Body of pancreas (tissue), 4 donors: ENCODE measurements around the gene ASB2. TPM values are rescaled to one million over a fixed set of nuclear protein-coding genes. Genes with fewer than 3 reads are reported as not detected.

Experiments
- ATAC-seq: fragments of 150-250 bp; one replicate; pipeline ENCODE4 v1.9.1; 2016
- DNase-seq, 4 donors: peaks; one replicate each; pipeline ENCODE4 v3.0.0-alpha.2; 2019
- H3K27ac ChIP-seq, 4 donors: fragments of 200-600 bp; sonication (generic); 1 replicate in 3 of 4; 2 replicates in 1 of 4; pipeline versions ENCODE4 v1.5.1 to v1.6.1; 2016 to 2019; ENCODE audit warnings: mild to moderate bottlenecking in 1 of 4, mixed read lengths in 1 of 4, moderate library complexity in 1 of 4
- H3K27me3 ChIP-seq, 2 donors: fragments of 200-600 bp; sonication (generic); one replicate each; pipeline ENCODE4 v1.6.0; 2016; ENCODE audit warnings: mild to moderate bottlenecking in 1 of 2
- H3K36me3 ChIP-seq, 2 donors: fragments of 200-600 bp; sonication (generic); replicated peaks in 1 of 2; 2 replicates each; pipeline ENCODE4 v1.5.1; 2016; ENCODE audit warnings: low read depth in 2 of 2; ENCODE audit not compliant: insufficient read depth in 1 of 2
- H3K4me1 ChIP-seq: fragments of 200-600 bp; sonication (generic); one replicate; pipeline ENCODE4 v1.6.0; 2016
- H3K4me3 ChIP-seq, 2 donors: fragments of 200-600 bp; sonication (generic); 1 replicate in 1 of 2; 2 replicates in 1 of 2; pipeline ENCODE4 v1.5.1; 2016 to 2019
- H3K9me3 ChIP-seq, 3 donors: fragments of 200-600 bp; sonication (generic); 1 replicate in 2 of 3; 2 replicates in 1 of 3; pipeline ENCODE4 v1.5.1; 2016
- POLR2A ChIP-seq, 3 donors: fragments of 450-650 bp; IDR thresholded peaks; one replicate each; pipeline ENCODE4 v1.6.1; 2016; ENCODE audit warnings: antibody characterized with exemption in 3 of 3, mild to moderate bottlenecking in 2 of 3
- WGBS, 2 donors: methylation state at CpG; one replicate each; pipeline ENCODE4 v1.1.5; 2017; 5-methylcytosine and 5-hydroxymethylcytosine counted together
- intact Hi-C: fragments of 100-400 bp; cut with DNase I; formaldehyde crosslinking; loops from one replicate; pipeline ENCODE4 v1.15.1; 2023
- total RNA-seq, 2 donors: library from RNA; depleted of rRNA; stranded (reverse); fragments of >200 nt; gene quantifications; one replicate each; pipeline ENCODE4 v1.1.0, GENCODE V29; 2016
- TF ChIP-seq, protein P1 (sequence below), 7 experiments: fragments of 450-650 bp in 4 of 7; fragments of 200-600 bp in 3 of 7; sonication (generic) in 3 of 7; IDR thresholded peaks; one replicate each; pipeline ENCODE4 v1.5.1; 2016 to 2019; ENCODE audit warnings: antibody characterized with exemption in 7 of 7

ASB2 gene
- total RNA-seq, 2 donors from 2014 or later, result 0.33 to 7.0 TPM

DNA sequence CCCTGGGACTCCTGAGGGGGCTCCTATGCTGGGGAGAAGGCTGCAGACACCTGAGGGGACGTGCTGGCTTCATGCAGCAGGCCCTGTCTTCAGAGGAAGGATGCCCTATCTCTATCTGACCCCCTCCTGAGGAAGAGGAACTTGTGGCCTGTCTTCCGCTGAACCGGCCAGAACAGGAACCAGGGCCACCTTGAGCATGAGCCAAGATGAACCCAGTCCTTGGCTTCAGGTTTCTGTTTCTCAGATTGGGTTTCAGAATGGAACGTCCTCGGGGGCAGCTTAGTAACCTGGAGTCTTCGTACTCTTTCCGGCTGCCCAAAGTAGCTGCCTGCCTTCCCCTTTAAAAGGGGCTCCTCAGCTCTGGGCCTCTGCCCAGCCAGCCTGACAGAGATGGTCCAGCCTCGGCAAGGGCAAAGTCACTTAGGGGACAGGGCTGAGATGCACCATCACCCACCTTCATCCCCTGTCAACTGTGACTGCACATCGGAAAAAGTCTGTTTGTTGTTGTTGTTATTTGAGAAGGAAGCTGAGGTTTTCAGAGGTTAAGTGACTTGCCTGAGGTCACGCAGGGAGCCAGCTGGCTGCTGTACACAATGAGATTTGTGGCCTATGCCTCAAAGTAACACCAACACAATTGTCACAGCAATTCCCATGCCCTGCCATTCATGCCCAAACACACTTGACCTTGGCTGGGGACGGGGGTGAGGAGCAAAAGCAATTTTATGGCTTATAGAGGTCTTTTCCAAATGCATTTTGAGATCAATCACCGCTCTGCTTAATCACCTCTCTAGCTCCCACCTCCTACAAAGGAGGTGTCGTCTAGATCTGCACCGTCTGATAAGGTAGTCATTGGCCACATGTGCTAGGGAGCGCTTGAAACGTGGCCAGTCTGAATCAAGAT lies 13.4 kb downstream of the ASB2 start:
- WGBS, 2 donors, result 53 to 61% methylated on average over 13 to 16 of the region's 16 CpGs
- H3K9me3 ChIP-seq, result no peaks in the 10 kb centered on the region
- H3K4me1 ChIP-seq, result peaks cover 10% of the 10 kb centered on the region
- intact Hi-C loops, result no loop called here
- no peaks in the 10 kb centered on the region for H3K36me3 ChIP-seq
- H3K4me3 ChIP-seq, result no peak overlapping the region
- H3K27ac ChIP-seq, result no peak overlapping the region
- DNase-seq (peak in 1 of 4 donors; percentile 40), ATAC-seq (no peak)
- TF ChIP-seq, protein P1, sequence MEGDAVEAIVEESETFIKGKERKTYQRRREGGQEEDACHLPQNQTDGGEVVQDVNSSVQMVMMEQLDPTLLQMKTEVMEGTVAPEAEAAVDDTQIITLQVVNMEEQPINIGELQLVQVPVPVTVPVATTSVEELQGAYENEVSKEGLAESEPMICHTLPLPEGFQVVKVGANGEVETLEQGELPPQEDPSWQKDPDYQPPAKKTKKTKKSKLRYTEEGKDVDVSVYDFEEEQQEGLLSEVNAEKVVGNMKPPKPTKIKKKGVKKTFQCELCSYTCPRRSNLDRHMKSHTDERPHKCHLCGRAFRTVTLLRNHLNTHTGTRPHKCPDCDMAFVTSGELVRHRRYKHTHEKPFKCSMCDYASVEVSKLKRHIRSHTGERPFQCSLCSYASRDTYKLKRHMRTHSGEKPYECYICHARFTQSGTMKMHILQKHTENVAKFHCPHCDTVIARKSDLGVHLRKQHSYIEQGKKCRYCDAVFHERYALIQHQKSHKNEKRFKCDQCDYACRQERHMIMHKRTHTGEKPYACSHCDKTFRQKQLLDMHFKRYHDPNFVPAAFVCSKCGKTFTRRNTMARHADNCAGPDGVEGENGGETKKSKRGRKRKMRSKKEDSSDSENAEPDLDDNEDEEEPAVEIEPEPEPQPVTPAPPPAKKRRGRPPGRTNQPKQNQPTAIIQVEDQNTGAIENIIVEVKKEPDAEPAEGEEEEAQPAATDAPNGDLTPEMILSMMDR (IDR thresholded peaks at IDR 0.05), result no peak
- TF ChIP-seq POLR2A (IDR thresholded peaks at IDR 0.05), result no peak
- no peaks in the 10 kb centered on the region for H3K27me3 ChIP-seq

DNA sequence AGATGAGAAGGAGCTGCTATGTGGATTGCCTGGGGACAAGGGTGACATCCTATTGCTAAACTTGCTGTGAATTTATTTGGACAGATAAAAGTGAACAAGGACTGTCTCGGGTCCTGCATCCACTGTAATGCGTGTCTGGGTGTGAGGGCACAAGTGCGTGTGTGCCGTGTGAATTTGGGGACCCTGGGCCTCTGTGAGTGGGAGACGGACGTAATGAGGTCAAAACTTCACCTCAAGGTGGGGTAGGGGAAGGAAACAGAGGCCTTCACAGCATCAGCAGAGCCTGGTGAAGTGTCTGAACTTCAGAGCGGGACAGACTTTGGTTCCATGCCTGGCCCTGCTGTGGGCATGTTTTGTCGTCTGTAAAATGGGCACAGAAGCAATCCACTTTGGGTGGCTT lies 14.8 kb downstream of the ASB2 start:
- Histone ChIP-seq H3K4me3 (no peak overlapping the region), H3K4me1 (peaks cover 10% of the 10 kb centered on the region), H3K27ac (no peak overlapping the region), H3K36me3 (no peaks in the 10 kb centered on the region), H3K27me3 (no peaks in the 10 kb centered on the region), H3K9me3 (no peaks in the 10 kb centered on the region)
- ATAC-seq (no peak), DNase-seq (no peak)
- WGBS, 2 donors, result 91 to 93% methylated on average over 8 of the region's 8 CpGs
- TF ChIP-seq, protein P1 (IDR thresholded peaks at IDR 0.05), result no peak
- no peak for TF ChIP-seq POLR2A (IDR thresholded peaks at IDR 0.05)
- intact Hi-C loops, result no loop called here

DNA sequence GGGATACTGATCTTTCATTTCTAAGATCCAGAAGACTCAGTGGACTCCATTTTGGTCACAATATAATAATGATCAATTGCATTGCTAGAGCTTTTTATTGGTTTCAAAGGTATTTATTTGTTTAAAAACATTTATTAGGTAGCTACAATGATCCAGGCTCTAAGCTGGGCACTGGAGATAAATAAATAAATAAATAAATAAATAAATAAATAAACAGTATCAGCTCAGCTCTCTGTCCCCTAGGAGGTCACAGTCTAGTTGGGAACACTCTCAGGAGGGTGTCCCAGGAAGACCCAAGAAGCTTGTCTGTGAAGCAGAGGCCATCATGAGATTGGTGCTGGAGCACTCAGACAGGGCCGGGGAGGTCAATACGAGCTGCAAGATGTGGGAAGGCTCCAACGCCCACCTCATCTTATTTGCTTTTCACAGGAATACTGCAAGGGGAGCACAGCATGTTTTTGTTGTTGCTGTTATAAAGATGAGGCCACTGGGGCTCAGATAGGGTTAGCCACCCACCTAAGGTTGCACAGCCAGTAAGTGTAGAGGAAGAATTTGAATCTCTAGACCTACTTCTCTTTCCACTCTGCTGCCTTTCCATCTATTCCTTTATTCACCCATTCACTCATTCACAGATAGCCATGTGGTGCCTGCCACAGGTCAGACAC lies 15.5 kb downstream of the ASB2 start:
- DNase-seq, result no peak
- H3K9me3 ChIP-seq, result no peaks in the 10 kb centered on the region
- no peaks in the 10 kb centered on the region for H3K27me3 ChIP-seq
- WGBS, 2 donors, result 74 to 84% methylated on average over 3 of the region's 3 CpGs
- H3K27ac ChIP-seq, result no peak overlapping the region
- H3K4me1 ChIP-seq, result peaks cover 10% of the 10 kb centered on the region
- H3K36me3 ChIP-seq, result no peaks in the 10 kb centered on the region
- intact Hi-C loops, result no loop called here
- no peak for ATAC-seq
- no peak for TF ChIP-seq POLR2A (IDR thresholded peaks at IDR 0.05)
- TF ChIP-seq, protein P1 (IDR thresholded peaks at IDR 0.05), result no peak
- H3K4me3 ChIP-seq, result no peak overlapping the region

DNA sequence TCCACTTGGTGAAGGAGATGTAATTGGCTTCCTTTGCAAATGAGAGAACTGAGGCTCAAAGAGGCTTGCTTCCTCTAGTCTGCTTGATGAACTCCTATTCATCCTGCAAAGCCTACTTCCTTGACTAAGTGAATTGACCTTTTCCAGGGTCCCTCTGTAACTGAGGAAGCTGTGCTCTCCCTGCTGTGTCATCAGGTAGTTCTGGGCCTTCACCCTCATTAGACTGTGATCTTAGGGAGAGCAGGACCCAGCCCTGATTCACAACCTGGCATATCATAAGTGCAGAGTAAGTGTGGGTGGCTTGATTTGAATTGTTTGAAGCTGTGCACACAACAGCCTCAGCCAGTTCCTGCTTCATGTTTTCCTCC lies 16.3 kb downstream of the ASB2 start:
- intact Hi-C loops, result no loop called here
- H3K36me3 ChIP-seq, result no peaks in the 10 kb centered on the region
- H3K4me3 ChIP-seq, result no peak overlapping the region
- no peaks in the 10 kb centered on the region for H3K9me3 ChIP-seq
- no peak overlapping the region for H3K27ac ChIP-seq
- TF ChIP-seq, protein P1 (IDR thresholded peaks at IDR 0.05), result no peak
- no peak for TF ChIP-seq POLR2A (IDR thresholded peaks at IDR 0.05)
- no peak for ATAC-seq
- H3K4me1 ChIP-seq, result peaks cover 10% of the 10 kb centered on the region
- H3K27me3 ChIP-seq, result no peaks in the 10 kb centered on the region
- no peak for DNase-seq
